ENCODE results near the gene SYNJ2. TPM values are rescaled to one million over a fixed set of nuclear protein-coding genes. Genes with fewer than 3 reads are reported as not detected.

SYNJ2 gene
- total and polyA plus RNA-seq, 9 donors = 3.6 to 18.7 (median 9.8) TPM

DNA sequence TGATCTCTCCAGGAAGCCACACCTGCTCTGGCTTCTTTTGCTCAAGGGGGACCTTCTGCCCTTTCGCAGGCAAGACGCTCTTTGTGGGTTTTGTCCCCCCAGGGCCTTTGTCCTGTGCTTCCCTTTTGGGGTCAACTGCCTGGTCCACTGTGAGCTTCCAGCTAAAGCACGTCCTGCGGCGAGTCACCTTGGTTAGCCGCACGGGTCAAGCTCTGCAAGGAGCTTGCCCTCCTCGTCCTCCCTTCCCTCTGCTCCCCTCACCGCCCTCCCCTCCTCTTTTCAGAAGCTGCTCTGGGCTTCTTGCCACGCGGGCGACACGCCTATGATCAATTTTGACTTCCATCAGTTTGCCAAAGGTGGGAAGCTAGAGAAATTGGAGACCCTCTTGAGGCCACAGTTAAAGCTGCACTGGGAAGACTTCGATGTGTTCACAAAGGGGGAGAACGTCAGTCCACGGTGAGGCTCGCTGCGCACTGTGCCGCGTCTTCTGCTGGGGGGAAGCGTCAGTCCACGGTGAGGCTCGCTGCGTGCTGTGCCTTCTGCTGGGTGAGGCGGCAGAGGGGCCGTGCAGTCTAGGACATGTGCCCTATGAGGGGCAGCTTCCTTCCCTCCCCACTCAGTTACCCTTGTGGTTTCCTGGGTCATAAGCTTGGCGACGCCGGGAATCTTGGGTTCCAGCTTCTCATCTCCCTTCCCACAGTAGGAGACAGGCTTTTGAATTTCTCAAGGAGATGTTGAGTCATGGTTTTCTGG, 80.2 kb downstream of the SYNJ2 start:
- DNase-seq = peak in 1 of 5 donors; percentile 33
- Histone ChIP-seq H3K4me3 (no peak overlapping the region), H3K9me3 (no peaks in the 10 kb centered on the region), H3K27ac (no peak overlapping the region), H3K36me3 (no peaks in the 10 kb centered on the region), H3K4me1 (ENCODE audit: insufficient read depth) (peaks cover 11% of the 10 kb centered on the region), H3K27me3 (no peaks in the 10 kb centered on the region)
- TF ChIP-seq POLR2A (IDR thresholded peaks at IDR 0.05) (no peak), EP300 (IDR thresholded peaks at IDR 0.05) (no peak)
- TF ChIP-seq, protein P1, sequence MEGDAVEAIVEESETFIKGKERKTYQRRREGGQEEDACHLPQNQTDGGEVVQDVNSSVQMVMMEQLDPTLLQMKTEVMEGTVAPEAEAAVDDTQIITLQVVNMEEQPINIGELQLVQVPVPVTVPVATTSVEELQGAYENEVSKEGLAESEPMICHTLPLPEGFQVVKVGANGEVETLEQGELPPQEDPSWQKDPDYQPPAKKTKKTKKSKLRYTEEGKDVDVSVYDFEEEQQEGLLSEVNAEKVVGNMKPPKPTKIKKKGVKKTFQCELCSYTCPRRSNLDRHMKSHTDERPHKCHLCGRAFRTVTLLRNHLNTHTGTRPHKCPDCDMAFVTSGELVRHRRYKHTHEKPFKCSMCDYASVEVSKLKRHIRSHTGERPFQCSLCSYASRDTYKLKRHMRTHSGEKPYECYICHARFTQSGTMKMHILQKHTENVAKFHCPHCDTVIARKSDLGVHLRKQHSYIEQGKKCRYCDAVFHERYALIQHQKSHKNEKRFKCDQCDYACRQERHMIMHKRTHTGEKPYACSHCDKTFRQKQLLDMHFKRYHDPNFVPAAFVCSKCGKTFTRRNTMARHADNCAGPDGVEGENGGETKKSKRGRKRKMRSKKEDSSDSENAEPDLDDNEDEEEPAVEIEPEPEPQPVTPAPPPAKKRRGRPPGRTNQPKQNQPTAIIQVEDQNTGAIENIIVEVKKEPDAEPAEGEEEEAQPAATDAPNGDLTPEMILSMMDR (IDR thresholded peaks at IDR 0.05) = no peak
- intact Hi-C loops (cut with DNase I) = loop anchor here in 1 of 4 donors (10.0 kb wide), 1 partner anchor 77 kb away; the partner anchor contains the start of gene SYNJ2
- WGBS, 3 donors = 96 to 97% (median 96%) methylated on average over 29 of the region's 29 CpGs

DNA sequence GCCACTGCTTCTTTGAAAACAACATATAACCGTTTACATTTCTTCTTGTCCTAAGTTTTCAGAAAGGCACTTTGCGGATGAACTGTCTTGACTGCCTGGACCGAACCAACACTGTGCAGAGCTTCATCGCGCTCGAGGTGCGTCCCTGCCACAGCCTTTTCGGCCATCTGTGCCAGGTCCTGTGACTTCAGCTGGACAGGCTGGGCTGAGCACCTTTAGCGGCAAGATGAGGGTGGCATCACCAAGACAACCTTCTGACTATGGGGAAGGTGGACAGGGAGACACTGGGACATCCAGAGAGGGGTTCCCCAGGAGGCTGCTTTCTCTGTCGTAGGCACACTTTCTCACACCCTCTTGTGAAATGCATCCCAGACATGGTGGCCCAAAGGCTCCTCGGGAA, 82.1 kb downstream of the SYNJ2 start:
- intact Hi-C loops (cut with DNase I) = loop anchor here in 1 of 4 donors (10.0 kb wide), 1 partner anchor 79 kb away; the partner anchor contains the start of gene SYNJ2
- DNase-seq = peak in 1 of 5 donors; percentile 19
- Histone ChIP-seq H3K9me3 (no peaks in the 10 kb centered on the region), H3K27me3 (no peaks in the 10 kb centered on the region), H3K36me3 (no peaks in the 10 kb centered on the region), H3K4me3 (no peak overlapping the region), H3K27ac (no peak overlapping the region), H3K4me1 (ENCODE audit: insufficient read depth) (peaks cover 11% of the 10 kb centered on the region)
- 93 to 98% (median 97%) methylated on average over 11 of the region's 11 CpGs for WGBS, 3 donors
- TF ChIP-seq, protein P1 (IDR thresholded peaks at IDR 0.05) = no peak
- TF ChIP-seq POLR2A (IDR thresholded peaks at IDR 0.05) (no peak), EP300 (IDR thresholded peaks at IDR 0.05) (no peak)

DNA sequence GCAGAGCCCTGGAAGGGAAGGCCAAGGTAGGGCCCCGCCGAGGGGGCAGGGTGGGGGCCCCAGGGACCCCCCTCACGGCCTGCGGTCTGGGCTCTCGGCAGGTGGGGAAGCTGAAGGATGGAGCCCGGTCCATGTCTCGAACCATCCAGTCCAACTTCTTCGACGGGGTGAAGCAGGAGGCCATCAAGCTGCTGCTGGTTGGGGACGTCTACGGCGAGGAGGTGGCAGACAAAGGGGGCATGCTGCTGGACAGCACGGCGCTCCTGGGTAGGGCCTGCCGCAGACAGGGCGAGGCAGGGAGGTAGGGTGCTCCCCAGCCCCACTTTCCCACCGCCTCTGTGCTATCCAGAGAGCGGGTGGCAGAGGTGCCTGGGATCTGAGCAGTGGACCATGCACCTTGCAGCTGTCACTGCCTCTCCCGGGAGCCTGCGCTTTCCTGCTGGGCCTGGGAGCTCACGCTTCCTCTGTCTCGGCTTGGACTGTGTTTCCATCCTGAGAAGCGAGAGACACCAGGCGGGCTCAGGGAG, 83.1 kb downstream of the SYNJ2 start:
- no peaks in the 10 kb centered on the region for H3K36me3 ChIP-seq
- intact Hi-C loops (cut with DNase I) = loop anchor here in 1 of 4 donors (10.0 kb wide), 1 partner anchor 80 kb away; the partner anchor contains the start of gene SYNJ2
- TF ChIP-seq EP300 (IDR thresholded peaks at IDR 0.05) (no peak), POLR2A (IDR thresholded peaks at IDR 0.05) (no peak)
- TF ChIP-seq, protein P1 (IDR thresholded peaks at IDR 0.05) = no peak

DNA sequence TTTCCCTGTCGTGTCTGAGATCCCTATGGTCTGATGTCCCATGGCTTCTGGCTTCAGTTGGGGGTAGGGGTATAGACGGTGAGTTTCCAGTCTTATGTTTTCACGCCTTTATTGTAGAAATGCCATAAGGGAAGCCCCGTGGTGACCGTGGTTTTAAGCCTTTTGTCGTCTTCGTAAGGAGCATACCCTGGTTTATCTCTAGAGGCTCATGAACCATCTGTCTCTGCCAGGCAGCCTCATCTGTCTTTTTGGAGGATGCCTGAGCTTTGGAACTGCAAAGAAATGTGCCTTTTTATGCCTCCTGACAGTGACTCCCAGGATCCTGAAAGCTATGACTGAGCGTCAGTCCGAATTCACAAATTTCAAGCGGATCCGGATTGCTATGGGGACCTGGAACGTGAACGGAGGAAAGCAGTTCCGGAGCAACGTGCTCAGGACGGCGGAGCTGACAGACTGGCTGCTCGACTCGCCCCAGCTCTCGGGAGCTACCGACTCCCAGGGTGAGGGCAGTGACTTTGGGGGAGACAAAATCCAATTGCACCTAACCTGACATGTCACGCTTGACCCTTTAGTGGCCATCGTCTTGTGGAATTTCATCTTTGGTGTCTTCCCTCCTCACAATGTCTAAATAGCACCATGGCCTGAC, 84.6 kb downstream of the SYNJ2 start:
- WGBS, 3 donors = 93 to 95% (median 94%) methylated on average over 23 of the region's 23 CpGs
- Histone ChIP-seq H3K4me1 (ENCODE audit: insufficient read depth) (no peaks in the 10 kb centered on the region), H3K27me3 (no peaks in the 10 kb centered on the region), H3K4me3 (no peak overlapping the region), H3K36me3 (no peaks in the 10 kb centered on the region), H3K27ac (no peak overlapping the region), H3K9me3 (no peaks in the 10 kb centered on the region)
- DNase-seq = no peak
- no peak for TF ChIP-seq POLR2A (IDR thresholded peaks at IDR 0.05)
- TF ChIP-seq EP300 (IDR thresholded peaks at IDR 0.05) = no peak
- intact Hi-C loops (cut with DNase I) = loop anchor here in 1 of 4 donors (10.0 kb wide), 1 partner anchor 81 kb away; the partner anchor contains the start of gene SYNJ2

More for the DNA sequence above, 83.1 kb downstream of the SYNJ2 start:
- no peak overlapping the region for H3K4me3 ChIP-seq
- H3K27me3 ChIP-seq = no peaks in the 10 kb centered on the region
- DNase-seq = peak in 1 of 5 donors; percentile 24
- 88 to 92% (median 91%) methylated on average over 21 to 24 of the region's 24 CpGs for WGBS, 3 donors
- peaks cover 10% of the 10 kb centered on the region for H3K4me1 ChIP-seq (ENCODE audit: insufficient read depth)
- H3K9me3 ChIP-seq = no peaks in the 10 kb centered on the region
- no peak overlapping the region for H3K27ac ChIP-seq
